ENCODE data around the gene TNNT2.

TNNT2 gene

DNA sequence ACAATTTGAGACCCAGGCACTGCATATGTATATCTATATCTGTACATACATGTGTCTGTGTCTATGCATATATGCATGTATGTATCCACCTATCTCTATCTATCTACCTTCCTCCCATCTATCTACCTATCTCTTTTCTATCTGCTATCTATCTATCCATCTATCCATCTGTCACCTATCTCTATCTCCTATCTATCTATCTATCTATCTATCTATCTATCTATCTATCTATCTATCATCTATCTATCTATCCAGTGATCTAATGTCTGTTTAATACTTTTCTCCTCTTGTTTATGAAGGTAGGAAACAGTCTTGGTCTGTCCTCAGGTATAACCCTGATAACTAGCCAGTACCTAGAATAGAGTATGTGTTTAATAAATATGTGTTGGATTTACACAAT lies 25.9 kb downstream of the TNNT2 start:
- TF ChIP-seq POLR2A (IDR thresholded peaks at IDR 0.05; ENCODE audit: low read depth, low read length), result no peak
- FAIRE-seq, result no peak
- no peak for DNase-seq (ENCODE audit: insufficient read length, low spot score)

DNA sequence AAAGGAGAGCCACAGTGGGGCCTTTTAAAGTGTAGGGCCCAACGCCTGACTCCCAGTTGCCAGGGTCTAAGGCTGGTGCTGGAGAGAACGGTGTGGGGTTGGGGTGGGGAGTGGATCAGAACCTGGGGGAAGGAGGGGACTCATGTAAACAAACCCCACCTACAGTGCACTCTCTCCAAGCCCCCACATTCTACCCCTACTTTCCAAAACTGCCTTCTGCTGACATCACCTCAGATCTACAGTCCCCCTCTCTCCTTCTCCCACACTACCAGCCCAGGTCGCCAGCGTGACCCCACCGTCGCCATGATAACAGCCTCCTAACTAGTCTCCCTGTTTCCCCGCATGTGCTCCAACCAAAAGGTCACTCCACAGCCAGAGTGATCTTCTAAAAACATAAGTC lies 26.6 kb downstream of the TNNT2 start:
- DNase-seq (ENCODE audit: insufficient read length, low spot score) (no peak), FAIRE-seq (no peak)
- TF ChIP-seq POLR2A (IDR thresholded peaks at IDR 0.05; ENCODE audit: low read depth, low read length), result no peak

DNA sequence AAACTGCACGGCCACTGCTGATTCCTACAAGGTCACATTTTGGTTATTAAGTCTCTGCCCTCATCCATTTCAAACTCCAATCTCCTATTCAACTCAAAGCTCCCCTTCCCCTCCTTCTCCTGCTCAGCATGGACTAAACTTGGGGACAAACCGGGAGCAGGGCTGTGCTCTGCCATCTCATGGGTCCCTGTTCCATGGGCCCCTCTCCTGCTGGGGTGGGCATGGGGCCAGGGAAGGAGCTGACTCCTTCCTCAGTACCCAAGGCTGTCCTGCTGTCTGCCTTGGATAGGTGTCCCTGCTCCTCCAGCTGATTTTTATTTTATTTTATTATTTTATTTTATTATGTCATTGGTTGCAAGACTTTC lies 27.1 kb downstream of the TNNT2 start:
- FAIRE-seq (no peak), DNase-seq (ENCODE audit: insufficient read length, low spot score) (no peak)
- TF ChIP-seq POLR2A (IDR thresholded peaks at IDR 0.05; ENCODE audit: low read depth, low read length), result no peak

DNA sequence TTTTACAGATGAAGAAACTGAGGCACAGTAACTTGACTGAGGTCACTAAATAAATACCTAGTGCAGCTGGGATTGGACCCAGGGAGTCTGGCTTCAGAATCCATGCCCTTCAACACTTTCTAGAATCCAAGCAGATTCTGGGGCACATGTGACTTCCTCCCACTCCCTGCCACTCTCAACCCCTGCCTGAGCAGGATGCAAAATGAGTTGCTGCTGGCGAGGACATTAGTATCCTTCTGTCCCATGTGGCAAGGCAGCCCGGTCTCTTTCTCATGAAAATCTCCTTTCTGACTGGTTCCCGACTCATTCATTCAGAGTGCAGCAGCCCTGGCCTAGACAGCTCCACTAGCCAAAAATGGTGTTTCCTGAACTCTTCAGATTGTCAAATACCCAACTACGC lies 28.4 kb downstream of the TNNT2 start:
- FAIRE-seq, result no peak
- no peak for TF ChIP-seq POLR2A (IDR thresholded peaks at IDR 0.05; ENCODE audit: low read depth, low read length)
- DNase-seq (ENCODE audit: insufficient read length, low spot score), result no peak

DNA sequence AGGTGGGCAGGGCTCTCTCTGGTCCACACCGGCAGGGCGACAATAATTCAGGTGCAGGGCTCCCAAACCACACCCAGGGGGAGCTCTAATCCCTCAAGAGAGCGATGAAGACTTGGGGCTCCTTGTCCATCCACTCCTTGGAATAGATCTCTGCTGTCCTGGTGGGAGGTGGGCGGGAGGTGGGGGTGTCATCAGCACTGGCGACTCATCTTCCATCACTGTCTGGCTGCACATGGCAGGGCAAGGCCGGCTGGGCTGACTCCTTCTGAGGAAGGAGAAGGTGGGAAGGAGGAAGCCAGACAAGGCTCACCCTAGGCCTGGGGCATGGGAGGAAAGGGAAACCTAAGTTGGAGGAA lies 29.3 kb downstream of the TNNT2 start:
- DNase-seq (ENCODE audit: insufficient read length, low spot score) (peak; percentile 88), FAIRE-seq (no peak)
- TF ChIP-seq POLR2A (IDR thresholded peaks at IDR 0.05; ENCODE audit: low read depth, low read length), result no peak

DNA sequence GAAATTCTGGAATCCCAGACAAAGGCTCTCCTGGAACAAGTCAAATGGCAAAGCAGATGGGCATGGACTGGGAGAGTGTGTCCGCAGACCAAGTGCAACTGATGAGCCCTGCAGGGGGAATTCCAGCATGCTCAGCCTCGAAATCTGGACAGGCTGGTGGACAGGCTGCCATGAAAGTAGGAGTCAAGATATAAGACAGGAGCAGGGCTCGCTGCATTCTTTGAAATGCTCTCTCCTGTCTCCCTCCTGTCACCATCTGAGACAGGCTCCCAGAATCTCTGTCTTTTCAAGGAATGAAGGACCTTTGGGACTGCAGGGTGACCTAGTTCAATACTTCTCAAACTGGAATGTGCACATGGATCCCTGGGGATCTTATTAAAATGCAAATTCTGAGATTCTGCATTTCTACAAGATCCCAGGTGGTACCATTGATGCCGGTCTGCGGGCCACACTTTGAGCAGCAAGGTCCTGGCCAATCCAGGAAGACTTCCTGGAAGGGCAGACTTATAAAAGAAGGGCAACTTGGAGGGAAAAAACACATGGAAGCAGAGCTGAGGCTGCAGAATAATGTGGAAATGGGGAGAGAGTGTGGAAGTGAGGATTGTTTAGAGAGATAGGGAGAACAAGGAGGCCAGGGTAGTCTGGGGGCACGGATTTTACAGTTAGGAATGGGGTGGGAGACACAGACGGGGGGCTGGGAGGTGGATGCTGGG lies 29.8 kb downstream of the TNNT2 start:
- FAIRE-seq (no peak), DNase-seq (ENCODE audit: insufficient read length, low spot score) (no peak)
- TF ChIP-seq POLR2A (IDR thresholded peaks at IDR 0.05; ENCODE audit: low read depth, low read length), result no peak

DNA sequence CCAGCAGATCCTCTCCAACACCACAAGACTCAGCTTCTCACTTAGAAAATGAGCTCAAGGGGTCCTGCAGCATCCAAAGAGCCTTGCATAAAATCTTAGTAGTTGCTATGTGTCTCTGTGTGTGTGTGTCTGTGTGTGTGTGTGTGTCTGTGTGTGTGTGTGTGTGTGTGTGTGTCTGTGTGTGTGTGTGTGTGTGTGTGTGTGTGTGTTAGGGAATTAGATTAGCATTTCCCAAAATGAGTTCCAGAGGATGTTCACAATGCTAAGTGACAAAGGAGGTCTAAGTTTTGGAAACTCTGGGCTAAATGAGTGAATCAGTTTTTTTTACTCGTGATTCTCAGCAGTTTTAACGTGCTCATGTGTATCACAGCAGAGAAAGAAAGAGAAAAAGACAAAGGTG lies 30.5 kb downstream of the TNNT2 start:
- TF ChIP-seq POLR2A (IDR thresholded peaks at IDR 0.05; ENCODE audit: low read depth, low read length), result no peak
- no peak for FAIRE-seq
- no peak for DNase-seq (ENCODE audit: insufficient read length, low spot score)

DNA sequence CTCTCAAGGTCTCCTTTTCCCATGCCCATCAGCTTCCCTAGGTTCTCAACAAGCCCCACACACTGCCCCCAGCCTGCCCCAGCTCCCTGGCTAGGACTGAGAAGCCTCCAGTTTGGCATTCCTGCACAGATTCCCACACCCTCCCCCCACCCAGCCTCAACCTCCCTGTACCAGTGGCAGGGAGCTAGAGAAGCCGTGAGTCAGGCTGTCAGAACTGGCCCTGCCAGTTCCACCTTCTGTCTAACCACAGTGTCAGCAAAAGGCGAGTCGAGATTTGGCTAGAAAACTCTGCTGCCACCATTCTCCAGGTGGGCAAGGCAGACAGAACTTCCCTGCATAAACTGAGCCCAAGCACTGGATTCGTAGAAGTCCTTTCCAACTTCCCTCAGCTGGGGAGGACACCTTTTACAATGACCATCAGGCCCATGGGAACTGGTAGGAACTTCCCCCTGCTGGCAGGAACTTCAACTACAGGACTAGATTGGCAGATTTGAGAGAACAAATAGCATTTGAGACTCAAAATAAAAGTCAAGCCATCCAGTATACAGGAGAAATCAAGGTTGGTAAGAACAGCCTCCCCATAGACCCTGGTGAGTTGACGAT lies 31.0 kb downstream of the TNNT2 start:
- no peak for TF ChIP-seq POLR2A (IDR thresholded peaks at IDR 0.05; ENCODE audit: low read depth, low read length)
- DNase-seq (ENCODE audit: insufficient read length, low spot score), result peak; percentile 55
- peak; percentile 20 for FAIRE-seq

DNA sequence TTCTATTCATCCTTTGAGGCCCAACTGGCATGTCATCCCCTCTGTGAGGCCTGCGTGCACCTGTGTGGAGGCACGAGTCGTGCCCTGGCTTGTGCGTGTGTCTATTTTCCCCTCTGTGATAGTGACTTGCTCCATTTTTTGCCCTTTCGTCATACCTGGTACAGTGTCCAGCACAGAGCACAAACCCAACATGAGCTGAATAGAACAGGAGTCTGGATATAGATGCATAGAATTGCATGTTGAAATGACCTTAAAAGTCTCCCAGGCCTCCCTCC lies 32.5 kb downstream of the TNNT2 start:
- FAIRE-seq (no peak), DNase-seq (ENCODE audit: insufficient read length, low spot score) (no peak)
- TF ChIP-seq POLR2A (IDR thresholded peaks at IDR 0.05; ENCODE audit: low read depth, low read length), result no peak

DNA sequence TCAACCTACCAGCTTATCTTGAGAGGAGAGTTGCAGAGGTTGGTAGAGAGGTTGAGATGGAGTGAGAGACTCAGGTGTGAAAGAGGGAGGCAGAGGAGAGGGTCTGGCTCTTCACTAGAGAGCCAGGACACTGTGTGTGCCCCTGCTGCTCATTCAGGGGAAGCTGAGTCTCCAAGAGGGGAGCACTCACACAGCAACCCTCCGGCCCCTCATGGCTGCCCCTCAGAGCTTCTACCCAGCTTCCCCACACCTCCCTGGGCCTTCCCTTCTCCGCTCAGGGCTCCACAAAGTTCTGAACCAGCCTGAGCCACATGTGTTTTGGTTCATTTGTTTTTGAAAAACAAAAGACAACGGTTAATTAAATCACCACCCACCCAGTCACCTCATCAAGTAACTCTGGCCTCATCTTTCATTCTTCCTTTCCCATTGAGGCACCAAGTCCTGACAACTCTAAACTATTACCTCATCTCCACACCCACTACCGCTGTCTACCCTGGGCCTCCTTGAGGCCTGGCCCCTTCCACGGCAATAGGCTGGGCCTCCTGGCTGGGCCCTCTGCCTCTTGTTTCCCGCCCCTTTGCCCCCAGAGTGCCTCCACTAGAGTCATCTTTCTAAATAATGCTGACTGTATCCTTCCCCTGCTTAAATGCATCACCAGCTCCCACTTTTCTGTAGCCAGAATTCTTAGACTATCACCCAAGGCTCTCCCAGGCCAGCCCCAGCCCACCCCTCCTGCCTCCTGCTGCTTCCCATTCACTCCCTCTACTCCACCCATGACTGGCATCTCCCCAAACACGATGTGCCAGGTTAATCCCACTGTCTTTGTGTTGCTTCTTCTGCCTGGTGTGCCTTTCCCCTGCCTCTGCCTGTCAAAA lies 33.0 kb downstream of the TNNT2 start:
- TF ChIP-seq POLR2A (IDR thresholded peaks at IDR 0.05; ENCODE audit: low read depth, low read length), result no peak
- DNase-seq (ENCODE audit: insufficient read length, low spot score), result no peak

DNA sequence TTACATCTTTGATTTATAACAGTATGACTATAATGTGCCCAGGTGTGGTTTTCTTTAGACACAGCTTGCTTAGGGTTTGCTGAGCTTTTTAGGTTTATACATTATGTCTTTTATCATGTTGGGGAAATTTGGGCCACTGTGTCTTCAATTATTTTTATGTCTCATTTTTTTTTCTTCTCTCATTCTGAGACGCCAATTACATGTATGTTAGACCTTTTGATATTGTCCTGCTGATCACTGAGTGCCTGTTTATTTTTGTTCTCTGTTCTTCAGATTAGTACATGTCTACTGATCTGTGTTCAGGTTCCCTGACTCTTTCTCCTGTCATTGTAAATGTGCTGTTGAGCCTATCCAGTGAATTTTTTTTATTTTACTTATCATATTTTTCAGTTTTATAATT lies 36.1 kb downstream of the TNNT2 start:
- no peak for FAIRE-seq
- no peak for TF ChIP-seq POLR2A (IDR thresholded peaks at IDR 0.05; ENCODE audit: low read depth, low read length)
- DNase-seq (ENCODE audit: insufficient read length, low spot score), result no peak

More for the DNA sequence above, 33.0 kb downstream of the TNNT2 start:
- FAIRE-seq, result no peak

DNA sequence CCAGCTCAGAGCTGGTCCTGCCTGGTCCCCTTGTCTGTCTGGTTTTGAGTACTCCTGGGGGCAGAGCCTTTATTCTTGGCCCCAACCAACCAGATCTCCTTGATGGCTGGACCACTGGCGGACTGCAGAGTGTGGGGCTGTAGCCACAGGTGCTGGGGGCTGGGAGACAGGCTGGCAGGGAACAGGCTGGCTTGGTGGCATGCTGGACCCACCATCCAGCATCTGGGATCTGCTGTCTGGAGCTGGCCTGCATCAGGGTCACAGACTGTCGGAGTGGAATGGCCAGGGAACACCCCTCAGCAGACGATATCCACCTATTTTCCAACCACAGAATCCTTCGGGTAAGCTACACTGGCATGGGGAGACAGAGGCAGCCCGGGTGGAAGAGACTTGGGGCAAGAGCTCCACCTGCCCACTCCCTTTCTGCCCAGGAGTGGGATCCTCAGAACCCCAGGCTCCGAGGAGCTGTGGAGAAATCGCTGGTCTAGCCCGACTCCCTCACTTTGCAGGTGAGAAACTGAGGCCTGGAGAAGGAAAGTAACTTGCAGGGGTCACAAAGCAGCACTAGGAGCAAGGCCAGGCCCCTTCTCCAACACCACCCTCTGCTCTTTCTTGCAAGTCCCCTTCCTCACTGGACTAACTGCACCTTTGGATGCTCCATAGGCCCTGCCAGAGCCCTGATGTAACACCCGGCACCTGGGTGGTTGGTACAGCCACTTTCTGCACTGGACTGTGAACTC lies 40.6 kb downstream of the TNNT2 start:
- DNase-seq (ENCODE audit: insufficient read length, low spot score), result no peak
- no peak for FAIRE-seq
- no peak for TF ChIP-seq POLR2A (IDR thresholded peaks at IDR 0.05; ENCODE audit: low read depth, low read length)

DNA sequence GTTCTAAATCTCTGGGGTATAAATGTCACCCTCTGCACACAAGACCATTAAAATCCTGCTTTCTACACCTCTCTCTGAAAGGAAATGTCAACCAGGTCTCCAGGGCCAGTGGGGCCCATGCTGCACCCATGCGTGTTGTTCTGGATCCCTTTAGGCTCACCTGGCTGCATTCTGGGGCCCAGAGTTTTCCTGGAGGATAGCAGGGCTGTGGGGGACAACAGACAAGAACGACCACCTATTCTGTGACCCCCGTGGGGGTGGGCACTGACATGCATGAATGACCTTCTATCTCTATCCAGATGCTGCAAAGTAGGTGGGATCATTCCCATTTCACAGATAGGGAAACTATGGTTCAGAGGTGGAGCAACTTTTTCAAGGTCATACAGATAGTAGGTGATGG lies 41.6 kb downstream of the TNNT2 start:
- no peak for FAIRE-seq
- TF ChIP-seq POLR2A (IDR thresholded peaks at IDR 0.05; ENCODE audit: low read depth, low read length), result no peak
- DNase-seq (ENCODE audit: insufficient read length, low spot score), result no peak

DNA sequence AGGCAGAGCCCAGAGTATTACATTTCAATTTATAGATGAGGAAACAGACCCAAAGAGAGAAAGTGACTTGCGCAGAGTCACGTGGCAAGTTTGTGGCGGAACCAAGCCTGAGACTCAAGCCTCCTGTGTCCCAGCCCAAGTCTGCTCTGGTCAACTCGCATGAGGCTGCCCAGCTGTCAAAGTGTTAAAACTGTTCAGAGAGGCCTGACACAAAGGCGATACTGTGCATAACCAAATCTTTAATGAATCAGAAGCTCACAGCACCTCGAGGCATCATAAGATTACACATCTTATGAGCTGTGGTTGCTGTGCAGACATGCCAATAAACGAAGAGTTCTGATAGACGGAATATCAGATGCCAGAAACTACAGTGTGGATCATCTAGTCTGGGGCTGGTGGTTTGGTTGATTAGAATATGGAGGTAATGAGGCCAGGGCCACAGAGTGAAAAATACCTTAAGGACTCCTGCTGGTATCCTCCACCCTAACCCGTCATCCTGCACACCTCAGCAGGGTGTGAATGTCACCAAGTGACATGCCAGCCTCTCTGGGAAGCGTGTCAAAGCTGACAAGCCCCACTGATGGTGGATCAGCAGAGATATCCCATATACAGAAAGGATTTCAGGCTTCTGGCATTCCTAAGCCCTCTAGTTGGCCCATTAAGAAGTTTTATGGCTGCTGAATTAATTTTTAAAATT lies 42.2 kb downstream of the TNNT2 start:
- no peak for DNase-seq (ENCODE audit: insufficient read length, low spot score)
- FAIRE-seq, result no peak
- TF ChIP-seq POLR2A (IDR thresholded peaks at IDR 0.05; ENCODE audit: low read depth, low read length), result no peak

Measured in H54 (cell line).